A549 (cell line): ENCODE measurements around the gene CCR9. TPM values are rescaled to one million over a fixed set of nuclear protein-coding genes. Genes with fewer than 3 reads are reported as not detected.

ENCODE experiments used
- ATAC-seq, 2 experiments: fragments of 200-7000 bp in 1 of 2; fragments of >200 bp in 1 of 2; cut with Nextera tagmentation in 1 of 2; cut with Tn5 transposase in 1 of 2; 3 replicates each; pipeline versions ENCODE4 v1.8.0 to v1.9.1; 2018 to 2020; ENCODE audit warnings: mild to moderate bottlenecking in 1 of 2, moderate library complexity in 1 of 2
- CTCF ChIA-PET: fragments of 300-600 bp; sonication (Branson Sonifier 250); formaldehyde crosslinking; extraction: SDS; loops from one replicate; lab custom pipeline; 2021; ENCODE audit warnings: antibody characterized with exemption, inconsistent platforms; lab: Yijun Ruan, JAX
- POLR2A ChIA-PET: fragments of 350-600 bp; formaldehyde crosslinking; extraction: SDS; loops from one replicate; lab custom pipeline; 2021; ENCODE audit warnings: antibody characterized with exemption, inconsistent platforms; lab: Yijun Ruan, JAX
- DNase-seq, 2 experiments: peaks; one replicate each; pipeline versions ENCODE4 v3.0.0 to v3.0.0-alpha.2; 2011 to 2016; ENCODE audit warnings: low read depth in 1 of 2, low spot score in 1 of 2
- FAIRE-seq: peaks from 2 replicates; lab custom pipeline; 2011; peaks lifted over from hg19 to GRCh38; lab: Jason Lieb, UNC
- H3K27ac ChIP-seq, 2 experiments: fragments of >200 bp; sonication (Bioruptor Twin); formaldehyde crosslinking; 3 replicates each; pipeline ENCODE4 v1.5.1; 2016 to 2017
- H3K4me1 ChIP-seq: fragments of >200 bp; sonication (Bioruptor Twin); formaldehyde crosslinking; 3 replicates; pipeline ENCODE4 v1.6.1; 2016
- H3K4me2 ChIP-seq: fragments of >200 bp; sonication (Bioruptor Twin); formaldehyde crosslinking; 3 replicates; pipeline ENCODE4 v1.6.1; 2016
- H3K4me3 ChIP-seq: fragments of >200 bp; sonication (Bioruptor Twin); formaldehyde crosslinking; 3 replicates; pipeline ENCODE4 v1.5.1; 2016
- H3K9me3 ChIP-seq: fragments of >200 bp; sonication (Bioruptor Twin); formaldehyde crosslinking; 3 replicates; pipeline ENCODE4 v1.6.1; 2016
- ATOH8 ChIP-seq: fragments of 250-450 bp; sonication (Bioruptor Pico); IDR thresholded peaks from 2 replicates; pipeline ENCODE4 v1.5.0; 2020; ENCODE audit warnings: low read depth, mild to moderate bottlenecking, moderate library complexity
- CBX2 ChIP-seq: fragments of 200-600 bp; sonication (generic); IDR thresholded peaks from 2 replicates; pipeline ENCODE4 v1.6.1; 2016; ENCODE audit warnings: low read depth, mild to moderate bottlenecking, borderline replicate concordance
- CEBPB ChIP-seq, 2 experiments: fragments of >200 bp in 1 of 2; sonication (Bioruptor Twin) in 1 of 2; formaldehyde crosslinking in 1 of 2; IDR thresholded peaks; 2 replicates each; pipeline ENCODE4 v1.6.1; 2012 to 2016
- CTCF ChIP-seq: fragments of >200 bp; sonication (Bioruptor Twin); formaldehyde crosslinking; IDR thresholded peaks from 3 replicates; pipeline ENCODE4 v1.5.1; 2016
- ESRRA ChIP-seq: fragments of 150-350 bp; IDR thresholded peaks from 2 replicates; pipeline ENCODE4 v1.6.1; 2014; ENCODE audit warnings: mild to moderate bottlenecking, low read length, borderline replicate concordance
- FOSB ChIP-seq: fragments of 250-450 bp; sonication (Bioruptor Pico); IDR thresholded peaks from 2 replicates; pipeline ENCODE4 v1.5.0; 2020; ENCODE audit warnings: mild to moderate bottlenecking, moderate library complexity
- FOSL2 ChIP-seq, 2 experiments: fragments of 450-650 bp in 1 of 2; fragments of >200 bp in 1 of 2; sonication (Bioruptor Twin) in 1 of 2; formaldehyde crosslinking; IDR thresholded peaks; 2 replicates each; pipeline versions ENCODE4 v1.5.0 to v1.6.1; 2016 to 2020; ENCODE audit warnings: mild to moderate bottlenecking in 1 of 2, moderate library complexity in 1 of 2
- HES2 ChIP-seq: fragments of >200 bp; sonication (Bioruptor Twin); formaldehyde crosslinking; IDR thresholded peaks from 2 replicates; pipeline ENCODE4 v1.6.1; 2016
- HOXB5 ChIP-seq: fragments of 250-450 bp; sonication (Bioruptor Pico); IDR thresholded peaks from 2 replicates; pipeline ENCODE4 v1.5.0; 2020; ENCODE audit warnings: mild to moderate bottlenecking, moderate library complexity
- JUN ChIP-seq, 2 experiments: fragments of >200 bp; sonication (Bioruptor Twin); formaldehyde crosslinking; IDR thresholded peaks; 2 replicates in 1 of 2; 3 replicates in 1 of 2; pipeline ENCODE4 v1.6.1; 2016 to 2017
- JUNB ChIP-seq: fragments of >200 bp; sonication (Bioruptor Twin); formaldehyde crosslinking; IDR thresholded peaks from 2 replicates; pipeline ENCODE4 v1.6.1; 2016
- NPAS2 ChIP-seq: fragments of 250-450 bp; sonication (Bioruptor Pico); IDR thresholded peaks from 2 replicates; pipeline ENCODE4 v1.8.0; 2022; ENCODE audit warnings: mild to moderate bottlenecking, moderate library complexity, borderline replicate concordance
- PBX3 ChIP-seq: IDR thresholded peaks from 2 replicates; pipeline ENCODE4 v1.6.1; 2012
- PHF8 ChIP-seq: fragments of 200-600 bp; sonication (generic); IDR thresholded peaks from 2 replicates; pipeline ENCODE4 v1.6.1; 2016; ENCODE audit warnings: low read depth, mild to moderate bottlenecking, antibody characterized with exemption, moderate library complexity, borderline replicate concordance
- POLR2A ChIP-seq: IDR thresholded peaks from 2 replicates; pipeline ENCODE4 v1.6.1; 2012; ENCODE audit warnings: mild to moderate bottlenecking, low read length
- POLR2AphosphoS2 ChIP-seq: conservative IDR thresholded peaks from 2 replicates; pipeline ENCODE4 v1.6.1; 2012; ENCODE audit warnings: low read length, improper control_type of control experiment, inconsistent platforms
- RAD21 ChIP-seq, 2 experiments: fragments of >200 bp in 1 of 2; sonication (Bioruptor Twin) in 1 of 2; formaldehyde crosslinking in 1 of 2; IDR thresholded peaks in 1 of 2; conservative IDR thresholded peaks in 1 of 2; 2 replicates in 1 of 2; 3 replicates in 1 of 2; pipeline ENCODE4 v1.6.1; 2012 to 2018; ENCODE audit warnings: inconsistent platforms in 1 of 2
- RFX5 ChIP-seq: fragments of 450-650 bp; IDR thresholded peaks from 2 replicates; pipeline ENCODE4 v1.7.1; 2014; ENCODE audit warnings: antibody characterized with exemption, mild to moderate bottlenecking, moderate library complexity
- TFCP2L1 ChIP-seq: fragments of 250-450 bp; sonication (Bioruptor Pico); IDR thresholded peaks from 2 replicates; pipeline ENCODE4 v1.5.0; 2021; ENCODE audit warnings: mild to moderate bottlenecking
- ZC3H11A ChIP-seq: fragments of 450-650 bp; IDR thresholded peaks from 2 replicates; pipeline ENCODE4 v1.6.1; 2014; ENCODE audit warnings: antibody characterized with exemption, mild to moderate bottlenecking
- ZFP36 ChIP-seq: fragments of 450-650 bp; IDR thresholded peaks from 2 replicates; pipeline ENCODE4 v1.6.1; 2014; ENCODE audit warnings: borderline replicate concordance; ENCODE audit not compliant: partially characterized antibody
- ZNF302 ChIP-seq: fragments of 250-450 bp; sonication (Bioruptor Pico); IDR thresholded peaks from 2 replicates; pipeline ENCODE4 v1.9.0; 2021; ENCODE audit warnings: inconsistent platforms, mild to moderate bottlenecking, moderate library complexity
- ZSCAN20 ChIP-seq: fragments of 250-450 bp; sonication (Bioruptor Pico); IDR thresholded peaks from 2 replicates; pipeline ENCODE4 v1.8.0; 2022; ENCODE audit warnings: mild to moderate bottlenecking, moderate library complexity
- WGBS: methylation state at CpG from one replicate; pipeline ENCODE4 v1.1.6; 2017; ENCODE audit errors: missing lambda C conversion rate; 5-methylcytosine and 5-hydroxymethylcytosine counted together
- polyA plus RNA-seq, 4 experiments: library from polyadenylated mRNA; depleted of rRNA in 3 of 4; stranded (reverse); fragments of >200 nt; fragmentation: RNase III in 1 of 4; extraction: RNeasy Plus Mini Kit Qiagen cat#74134 plus additional on column Dnase treatment in 1 of 4; gene quantifications; 2 replicates in 3 of 4; 3 replicates in 1 of 4; pipeline ENCODE4 v1.2.3, GENCODE V29; 2011 to 2017

CCR9 gene
- polyA plus RNA-seq, 2 of the 4 experiments (the other 2 are of a cell fraction): not detected

GRCh38 chr3:45881078-45882022 lies 5.0 kb upstream of the CCR9 start:
- Histone ChIP-seq H3K4me1 (no peaks in the 10 kb centered on the region), H3K4me3 (no peak overlapping the region), H3K4me2 (no peak overlapping the region), H3K27ac (no peak overlapping the region), H3K9me3 (no peaks in the 10 kb centered on the region)
- ChIA-PET POLR2A (no interaction called here), CTCF (interaction anchor here (0.7 kb wide), 1 partner anchor 389 kb away, joined by 3 read pairs; no protein-coding TSS in a partner anchor)
- FAIRE-seq (no peak), DNase-seq (no peak), ATAC-seq (no peak)
- TF ChIP-seq POLR2A: no peak
- no peak for TF ChIP-seq PBX3
- no peak for TF ChIP-seq CBX2
- TF ChIP-seq ATOH8 (CRISPR knock-in tag): no peak
- no peak for TF ChIP-seq RFX5
- no peak for TF ChIP-seq HES2
- no peak for TF ChIP-seq JUNB
- TF ChIP-seq ZC3H11A: no peak
- TF ChIP-seq NPAS2: no peak
- TF ChIP-seq ZFP36: no peak
- no peak for TF ChIP-seq ZNF302 (CRISPR knock-in tag)
- TF ChIP-seq CTCF: no peak
- WGBS: 57% methylated on average over 7 of the region's 8 CpGs

GRCh38 chr3:45884368-45885201 lies 1.8 kb upstream of the CCR9 start:
- TF ChIP-seq TFCP2L1 (CRISPR knock-in tag) (no peak), POLR2AphosphoS2 (no peak), RAD21 (conservative IDR thresholded peaks at IDR 0.05 in 1 of 2, IDR thresholded peaks at IDR 0.05 in 1 of 2) (no peak), ESRRA (no peak), FOSL2 (IDR thresholded peaks at IDR 0.05) (no peak), FOSL2 (CRISPR knock-in tag; IDR thresholded peaks at IDR 0.05) (no peak), HOXB5 (CRISPR knock-in tag) (no peak), JUN (IDR thresholded peaks at IDR 0.05) (no peak), ZSCAN20 (CRISPR knock-in tag) (no peak), HES2 (no peak), PHF8 (no peak), CTCF (no peak), FOSB (no peak), CEBPB (IDR thresholded peaks at IDR 0.05) (no peak)
- Histone ChIP-seq H3K9me3 (no peaks in the 10 kb centered on the region), H3K27ac (no peak overlapping the region), H3K4me1 (no peaks in the 10 kb centered on the region), H3K4me3 (no peak overlapping the region), H3K4me2 (no peak overlapping the region)
- FAIRE-seq: no peak
- WGBS: 66% methylated on average over 23 of the region's 23 CpGs
- no peak for DNase-seq
- ATAC-seq: no peak
- CTCF ChIA-PET: interaction anchor here (1.3 kb wide), 1 partner anchor 45 kb away, joined by 3 read pairs; no protein-coding TSS in a partner anchor
- POLR2A ChIA-PET: no interaction called here
